ENCODE results near the gene ATG4D.

DNA sequence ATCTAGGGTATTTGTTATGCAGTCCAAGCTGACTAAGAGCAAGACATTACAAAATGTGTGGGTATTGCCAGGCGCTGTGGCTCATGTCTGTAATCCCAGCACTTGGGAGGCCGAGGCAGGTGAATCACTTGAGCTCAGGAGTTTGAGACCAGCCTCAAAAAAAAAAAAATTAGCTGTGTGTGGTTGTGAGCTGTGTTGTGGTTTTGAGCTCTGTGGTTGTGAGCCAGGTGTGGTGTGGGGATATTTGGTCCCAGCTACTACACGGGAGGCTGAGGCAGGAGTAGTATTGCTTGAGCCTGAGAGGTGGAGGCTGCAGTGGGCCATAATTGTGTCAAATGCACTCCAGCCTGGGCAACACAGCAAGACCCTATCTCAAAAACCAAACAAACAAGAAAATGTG is 35.0 kb upstream of the ATG4D start:
- TF ChIP-seq, protein P1, sequence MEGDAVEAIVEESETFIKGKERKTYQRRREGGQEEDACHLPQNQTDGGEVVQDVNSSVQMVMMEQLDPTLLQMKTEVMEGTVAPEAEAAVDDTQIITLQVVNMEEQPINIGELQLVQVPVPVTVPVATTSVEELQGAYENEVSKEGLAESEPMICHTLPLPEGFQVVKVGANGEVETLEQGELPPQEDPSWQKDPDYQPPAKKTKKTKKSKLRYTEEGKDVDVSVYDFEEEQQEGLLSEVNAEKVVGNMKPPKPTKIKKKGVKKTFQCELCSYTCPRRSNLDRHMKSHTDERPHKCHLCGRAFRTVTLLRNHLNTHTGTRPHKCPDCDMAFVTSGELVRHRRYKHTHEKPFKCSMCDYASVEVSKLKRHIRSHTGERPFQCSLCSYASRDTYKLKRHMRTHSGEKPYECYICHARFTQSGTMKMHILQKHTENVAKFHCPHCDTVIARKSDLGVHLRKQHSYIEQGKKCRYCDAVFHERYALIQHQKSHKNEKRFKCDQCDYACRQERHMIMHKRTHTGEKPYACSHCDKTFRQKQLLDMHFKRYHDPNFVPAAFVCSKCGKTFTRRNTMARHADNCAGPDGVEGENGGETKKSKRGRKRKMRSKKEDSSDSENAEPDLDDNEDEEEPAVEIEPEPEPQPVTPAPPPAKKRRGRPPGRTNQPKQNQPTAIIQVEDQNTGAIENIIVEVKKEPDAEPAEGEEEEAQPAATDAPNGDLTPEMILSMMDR (IDR thresholded peaks at IDR 0.05), result no peak
- TF ChIP-seq CHD2 (IDR thresholded peaks at IDR 0.05; ENCODE audit: low read length, partially characterized antibody) (no peak), YY1 (IDR thresholded peaks at IDR 0.05; ENCODE audit: low read depth) (no peak), POLR2AphosphoS5 (IDR thresholded peaks at IDR 0.05; ENCODE audit: low read depth, low read length) (no peak), RAD21 (IDR thresholded peaks at IDR 0.05; ENCODE audit: low read length) (no peak), TAF1 (IDR thresholded peaks at IDR 0.05; ENCODE audit: borderline replicate concordance, low read depth, low read length) (no peak), EP300 (IDR thresholded peaks at IDR 0.05; ENCODE audit: borderline replicate concordance in 1 of 2, low read depth in 1 of 2, low read length in 1 of 2) (no peak), GABPA (IDR thresholded peaks at IDR 0.05; ENCODE audit: low read depth) (no peak), JUND (IDR thresholded peaks at IDR 0.05) (no peak)
- TF ChIP-seq, protein P2, sequence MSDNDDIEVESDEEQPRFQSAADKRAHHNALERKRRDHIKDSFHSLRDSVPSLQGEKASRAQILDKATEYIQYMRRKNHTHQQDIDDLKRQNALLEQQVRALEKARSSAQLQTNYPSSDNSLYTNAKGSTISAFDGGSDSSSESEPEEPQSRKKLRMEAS (IDR thresholded peaks at IDR 0.05; ENCODE audit: low read depth), result no peak

All from SK-N-SH (cell line).